GM19324 (cell line): ENCODE measurements around the gene F10.

Experiments used
- ATAC-seq: cut with Tn5 transposase; IDR thresholded peaks from one replicate; pipeline ENCODE4 v1.9.1; 2021; ENCODE audit warnings: mild to moderate bottlenecking, moderate library complexity; ENCODE audit not compliant: unreplicated experiment, low FRiP score

F10 gene

DNA sequence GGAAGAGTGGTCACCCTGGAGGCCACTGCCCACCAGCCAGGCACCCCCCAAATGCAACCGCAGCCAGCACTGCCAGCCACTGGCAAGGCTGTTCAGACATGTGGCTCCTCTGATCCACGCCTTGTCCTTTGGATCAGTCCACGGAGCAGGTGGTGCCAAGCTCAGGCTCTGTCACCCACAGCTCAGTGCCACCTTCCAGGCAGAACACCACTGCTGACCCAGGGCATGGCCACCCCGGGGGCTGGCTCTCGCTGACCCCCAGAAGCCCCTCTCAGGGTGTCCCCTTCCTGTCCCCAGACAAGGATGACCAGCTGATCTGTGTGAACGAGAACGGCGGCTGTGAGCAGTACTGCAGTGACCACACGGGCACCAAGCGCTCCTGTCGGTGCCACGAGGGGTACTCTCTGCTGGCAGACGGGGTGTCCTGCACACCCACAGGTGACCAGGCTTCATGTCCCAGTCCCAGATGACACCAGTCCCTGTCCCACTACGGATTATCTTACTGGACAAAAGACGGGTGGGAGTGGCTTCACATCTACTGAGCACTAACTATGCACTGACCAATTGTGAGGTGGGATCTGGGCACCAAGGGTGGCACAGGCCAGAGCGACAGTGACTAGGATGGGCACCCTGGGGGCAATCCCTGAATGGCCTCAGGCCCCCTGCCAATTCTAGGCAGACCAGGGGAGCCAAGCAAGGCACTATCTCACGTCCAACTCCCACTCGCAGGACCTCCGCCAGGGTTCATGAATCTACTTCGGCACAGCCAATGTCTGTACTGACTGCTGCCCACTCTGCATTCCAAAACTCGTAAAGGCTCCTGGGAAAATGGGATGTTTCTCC is 7.0 kb upstream of the F10 start:
- ATAC-seq, result no peak

- no peak for ATAC-seq
Observed at GRCh38 chr13:113116206-113116800, 6.3 kb upstream of the F10 start.

DNA sequence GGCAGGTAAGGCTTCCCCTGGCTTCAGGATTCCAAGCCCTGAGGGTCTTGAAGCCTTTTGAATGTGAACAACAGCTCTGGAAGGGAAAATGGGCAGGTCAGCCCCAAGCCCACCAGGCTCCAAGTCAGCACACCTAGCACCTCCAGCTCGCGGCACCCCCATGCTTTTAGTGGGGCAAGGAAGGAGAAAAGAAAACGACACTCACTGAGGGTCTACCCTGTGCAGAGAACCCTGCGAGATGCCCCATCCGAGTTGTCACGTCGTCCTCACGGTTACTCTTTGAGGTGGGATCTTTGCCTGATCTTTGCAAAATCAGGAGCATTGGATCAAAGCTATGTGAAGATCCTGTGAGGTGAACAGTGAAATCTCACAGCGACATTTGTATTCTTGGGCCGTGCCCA is 5.7 kb upstream of the F10 start:
- ATAC-seq, result no peak

GRCh38 chr13:113117335-113117872 is 5.2 kb upstream of the F10 start:
- no peak for ATAC-seq

DNA sequence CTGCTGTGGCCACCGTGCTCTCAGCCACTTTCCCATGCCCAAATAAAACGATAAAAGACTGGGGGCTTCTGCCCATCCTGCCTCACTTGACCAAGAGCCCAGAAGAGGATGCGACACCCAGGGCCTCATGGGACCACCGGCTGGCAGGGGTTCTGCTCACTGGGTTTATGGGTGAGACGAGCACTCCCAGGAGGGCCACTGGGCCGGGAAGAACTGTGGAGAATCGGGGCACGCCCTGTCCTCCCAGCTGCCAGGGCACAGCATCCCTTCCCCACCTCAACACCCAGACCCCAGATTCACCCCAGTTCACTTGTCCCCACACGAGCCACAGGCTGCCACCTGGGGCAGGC is 4.7 kb upstream of the F10 start:
- no peak for ATAC-seq

DNA sequence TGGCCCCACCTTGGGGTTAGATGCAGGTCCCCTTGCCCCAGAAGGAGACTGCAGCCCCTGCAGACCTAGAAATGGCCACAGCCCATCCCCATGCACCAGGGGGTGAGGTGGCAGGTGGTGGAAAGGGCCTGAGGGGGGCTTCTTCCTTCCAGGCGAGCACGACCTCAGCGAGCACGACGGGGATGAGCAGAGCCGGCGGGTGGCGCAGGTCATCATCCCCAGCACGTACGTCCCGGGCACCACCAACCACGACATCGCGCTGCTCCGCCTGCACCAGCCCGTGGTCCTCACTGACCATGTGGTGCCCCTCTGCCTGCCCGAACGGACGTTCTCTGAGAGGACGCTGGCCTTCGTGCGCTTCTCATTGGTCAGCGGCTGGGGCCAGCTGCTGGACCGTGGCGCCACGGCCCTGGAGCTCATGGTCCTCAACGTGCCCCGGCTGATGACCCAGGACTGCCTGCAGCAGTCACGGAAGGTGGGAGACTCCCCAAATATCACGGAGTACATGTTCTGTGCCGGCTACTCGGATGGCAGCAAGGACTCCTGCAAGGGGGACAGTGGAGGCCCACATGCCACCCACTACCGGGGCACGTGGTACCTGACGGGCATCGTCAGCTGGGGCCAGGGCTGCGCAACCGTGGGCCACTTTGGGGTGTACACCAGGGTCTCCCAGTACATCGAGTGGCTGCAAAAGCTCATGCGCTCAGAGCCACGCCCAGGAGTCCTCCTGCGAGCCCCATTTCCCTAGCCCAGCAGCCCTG is 4.2 kb upstream of the F10 start:
- no peak for ATAC-seq

DNA sequence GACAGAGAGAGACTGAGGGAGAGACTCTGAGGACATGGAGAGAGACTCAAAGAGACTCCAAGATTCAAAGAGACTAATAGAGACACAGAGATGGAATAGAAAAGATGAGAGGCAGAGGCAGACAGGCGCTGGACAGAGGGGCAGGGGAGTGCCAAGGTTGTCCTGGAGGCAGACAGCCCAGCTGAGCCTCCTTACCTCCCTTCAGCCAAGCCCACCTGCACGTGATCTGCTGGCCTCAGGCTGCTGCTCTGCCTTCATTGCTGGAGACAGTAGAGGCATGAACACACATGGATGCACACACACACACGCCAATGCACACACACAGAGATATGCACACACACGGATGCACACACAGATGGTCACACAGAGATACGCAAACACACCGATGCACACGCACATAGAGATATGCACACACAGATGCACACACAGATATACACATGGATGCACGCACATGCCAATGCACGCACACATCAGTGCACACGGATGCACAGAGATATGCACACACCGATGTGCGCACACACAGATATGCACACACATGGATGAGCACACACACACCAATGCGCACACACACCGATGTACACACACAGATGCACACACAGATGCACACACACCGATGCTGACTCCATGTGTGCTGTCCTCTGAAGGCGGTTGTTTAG is 3.3 kb upstream of the F10 start:
- no peak for ATAC-seq

DNA sequence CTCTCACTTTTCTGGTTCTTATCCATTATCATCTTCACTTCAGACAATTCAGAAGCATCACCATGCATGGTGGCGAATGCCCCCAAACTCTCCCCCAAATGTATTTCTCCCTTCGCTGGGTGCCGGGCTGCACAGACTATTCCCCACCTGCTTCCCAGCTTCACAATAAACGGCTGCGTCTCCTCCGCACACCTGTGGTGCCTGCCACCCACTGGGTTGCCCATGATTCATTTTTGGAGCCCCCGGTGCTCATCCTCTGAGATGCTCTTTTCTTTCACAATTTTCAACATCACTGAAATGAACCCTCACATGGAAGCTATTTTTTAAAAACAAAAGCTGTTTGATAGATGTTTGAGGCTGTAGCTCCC is 2.8 kb upstream of the F10 start:
- no peak for ATAC-seq

DNA sequence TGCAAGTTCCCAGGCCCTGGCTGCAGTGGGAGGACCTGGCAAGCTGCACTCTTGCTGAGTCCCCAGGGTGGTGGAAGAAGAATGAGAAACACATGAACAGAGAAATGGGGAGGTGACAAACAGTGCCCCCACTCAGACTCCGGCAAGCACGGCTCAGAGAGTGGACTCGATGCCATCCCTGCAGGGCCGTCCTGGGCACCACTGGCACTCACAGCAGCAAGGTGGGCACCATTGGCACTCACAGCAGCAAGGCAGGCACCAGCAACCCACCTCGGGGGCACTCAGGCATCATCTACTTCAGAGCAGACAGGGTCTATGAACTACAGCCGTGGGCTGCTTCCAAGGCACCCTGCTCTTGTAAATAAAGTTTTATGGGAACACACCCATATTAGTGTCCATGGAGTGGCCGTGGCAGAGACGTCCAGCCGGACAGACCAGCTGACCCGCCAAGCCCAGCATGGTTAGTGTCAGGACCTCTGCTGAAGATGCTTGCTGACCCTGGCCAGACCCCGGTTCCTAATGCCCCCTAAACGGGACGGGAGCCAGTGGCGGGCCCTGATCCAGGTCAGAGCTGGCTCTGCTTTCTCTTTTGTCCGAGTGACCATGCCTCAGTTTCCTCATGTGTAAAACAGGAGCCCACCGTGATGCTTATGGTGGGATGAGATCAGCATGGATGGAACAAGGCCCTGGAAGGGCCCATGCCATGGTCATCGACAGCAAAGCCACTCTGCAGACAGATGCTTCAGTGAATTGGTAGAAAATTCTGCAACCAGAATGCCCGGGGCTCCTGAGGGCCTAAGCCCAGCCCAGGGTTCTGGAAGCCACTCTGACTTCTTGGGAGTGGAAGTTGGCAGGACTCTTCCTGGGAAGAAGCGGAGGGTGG is 2.1 kb upstream of the F10 start:
- no peak for ATAC-seq

DNA sequence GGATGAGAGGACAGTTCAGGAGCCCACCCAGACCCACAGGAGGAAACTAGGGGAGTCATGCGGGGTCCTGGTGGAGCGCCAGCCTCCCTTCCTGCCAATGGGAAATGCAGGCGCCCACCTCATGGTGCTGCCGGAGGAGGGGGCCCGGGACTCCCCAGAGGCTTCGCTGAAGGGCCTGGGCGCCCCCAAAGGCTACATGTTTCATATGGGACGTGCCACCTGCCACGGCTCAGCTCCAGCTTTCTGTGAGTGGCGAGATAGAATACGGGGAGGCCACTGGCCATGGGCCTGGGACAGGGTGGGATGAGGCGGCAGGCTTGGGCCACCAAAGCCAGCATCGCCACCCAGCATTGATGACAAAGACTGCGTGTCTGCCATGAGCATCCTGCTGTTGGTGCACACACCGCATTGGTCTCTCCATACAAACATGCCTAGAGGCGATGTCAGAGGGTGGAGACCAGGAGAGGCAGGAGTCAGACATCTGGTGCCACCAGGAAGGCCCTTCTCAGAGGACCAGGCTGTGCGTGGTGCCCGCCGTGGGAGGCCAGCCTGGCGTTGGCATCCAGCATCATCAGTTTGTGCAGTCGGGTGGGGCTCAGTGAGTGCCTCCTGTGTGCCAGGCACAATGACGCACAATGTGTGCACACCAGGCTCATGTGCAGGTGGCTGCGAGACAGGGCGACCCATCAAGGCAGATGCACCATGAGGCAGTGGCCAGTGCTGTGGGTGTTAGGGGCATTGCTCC is 1.2 kb upstream of the F10 start:
- no peak for ATAC-seq

DNA sequence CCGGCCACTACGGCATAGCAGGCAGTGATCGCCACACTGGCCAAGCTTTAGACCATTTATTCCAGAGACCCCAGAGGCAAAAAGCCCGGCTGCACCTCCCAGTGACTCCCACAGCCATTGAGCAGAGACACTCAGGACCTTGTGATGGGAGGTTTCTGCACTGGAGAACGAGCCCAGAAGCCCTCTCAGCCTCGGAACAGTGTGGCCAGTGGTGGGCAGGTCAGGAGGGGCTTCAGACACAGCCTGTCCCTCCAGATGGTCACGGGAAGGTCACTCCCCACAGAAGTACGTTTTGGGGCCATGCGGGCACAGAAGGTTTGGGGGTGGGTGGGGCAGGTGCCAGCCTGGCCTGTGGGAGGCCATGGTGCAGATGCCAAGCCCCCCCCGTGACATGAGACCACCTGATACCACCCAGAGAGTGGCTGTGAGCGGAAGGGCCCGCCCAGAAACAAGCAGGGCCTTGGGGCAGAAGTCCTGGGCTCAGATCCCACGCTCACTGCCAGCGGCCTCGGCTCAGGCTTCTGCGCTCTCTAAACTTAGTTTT is 599 bp upstream of the F10 start:
- ATAC-seq, result no peak

DNA sequence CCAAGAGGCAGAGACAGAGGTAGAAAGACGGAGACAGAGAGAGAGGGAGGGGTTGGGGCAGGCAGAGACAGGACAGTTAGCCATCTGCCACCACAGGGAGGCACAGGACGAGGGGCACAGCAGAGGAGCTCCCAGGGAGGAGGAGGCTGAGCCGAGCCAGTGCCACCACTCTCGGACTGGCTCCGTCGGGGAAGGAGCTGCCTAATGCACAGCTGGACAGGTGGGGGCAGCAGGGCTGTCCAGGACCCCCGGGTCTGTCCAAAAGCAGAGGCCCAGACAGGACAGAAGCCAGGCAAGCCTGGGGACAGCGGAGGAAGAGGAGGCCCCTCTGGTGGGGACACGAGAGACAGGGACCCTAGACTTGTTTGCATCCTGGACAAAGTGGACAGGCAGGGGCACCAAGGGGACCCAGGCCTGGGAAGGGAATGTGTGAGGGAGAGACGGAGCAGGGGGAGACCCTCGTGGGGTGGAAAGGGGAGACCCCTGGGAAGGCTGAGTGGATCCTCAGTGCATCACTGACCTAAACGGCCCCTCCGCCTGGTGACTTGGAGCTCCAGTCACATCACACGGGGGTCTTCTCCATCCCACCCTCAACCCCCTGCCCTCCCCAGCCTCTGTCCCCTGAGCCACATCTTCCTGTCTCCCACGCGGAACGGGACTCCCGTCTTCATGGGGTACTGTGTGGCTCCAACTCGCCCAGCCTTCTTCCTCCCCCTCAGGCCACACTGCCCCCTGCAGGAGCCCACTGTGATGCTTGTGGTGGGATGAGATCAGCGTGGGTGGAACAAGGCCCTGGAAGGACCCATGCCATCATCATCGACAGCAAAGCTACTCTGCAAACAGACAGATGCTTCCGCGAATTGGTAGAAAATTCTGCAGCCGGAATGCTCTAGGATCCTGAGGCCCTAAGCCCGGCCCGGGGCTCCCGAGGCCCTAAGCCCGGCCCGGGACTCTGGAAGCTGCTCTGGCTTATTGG is 915 bp downstream of the F10 start:
- ATAC-seq, result no peak

DNA sequence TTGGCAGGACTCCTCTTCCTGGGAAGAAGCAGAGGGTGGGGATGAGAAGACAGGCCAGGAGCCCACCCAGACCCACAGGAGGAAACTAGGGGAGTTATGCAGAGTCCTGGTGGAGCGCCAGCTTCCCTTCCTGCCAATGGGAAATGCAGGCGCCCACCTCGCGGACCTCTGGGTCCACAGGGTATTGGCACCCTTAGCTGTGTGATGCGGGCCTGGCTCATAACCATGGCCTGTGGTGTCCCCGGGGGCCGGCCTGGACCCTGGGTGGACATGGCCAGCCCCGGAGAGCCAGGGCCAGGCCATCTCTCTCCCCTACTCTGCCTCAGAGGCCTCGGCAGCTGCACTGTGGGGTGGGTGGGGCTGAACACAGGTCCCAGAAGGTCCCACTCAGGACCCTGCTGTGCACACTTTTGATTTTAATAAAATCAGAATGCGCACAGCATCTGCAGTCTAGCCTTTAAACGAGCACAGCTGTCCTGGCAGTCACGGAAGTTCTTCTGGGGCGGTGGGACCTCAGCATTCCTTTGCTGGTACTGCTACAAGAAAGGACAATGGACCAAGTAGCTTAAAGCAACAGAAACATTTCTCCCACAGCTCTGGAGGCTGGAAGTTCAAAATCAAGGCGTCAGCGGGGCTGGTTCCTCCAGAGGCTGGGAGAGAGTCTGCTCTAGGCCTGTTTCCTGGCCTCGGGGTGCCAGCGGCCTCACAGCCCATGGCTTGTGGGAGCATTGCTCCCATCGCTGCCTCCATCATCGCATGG is 1.8 kb downstream of the F10 start:
- no peak for ATAC-seq

DNA sequence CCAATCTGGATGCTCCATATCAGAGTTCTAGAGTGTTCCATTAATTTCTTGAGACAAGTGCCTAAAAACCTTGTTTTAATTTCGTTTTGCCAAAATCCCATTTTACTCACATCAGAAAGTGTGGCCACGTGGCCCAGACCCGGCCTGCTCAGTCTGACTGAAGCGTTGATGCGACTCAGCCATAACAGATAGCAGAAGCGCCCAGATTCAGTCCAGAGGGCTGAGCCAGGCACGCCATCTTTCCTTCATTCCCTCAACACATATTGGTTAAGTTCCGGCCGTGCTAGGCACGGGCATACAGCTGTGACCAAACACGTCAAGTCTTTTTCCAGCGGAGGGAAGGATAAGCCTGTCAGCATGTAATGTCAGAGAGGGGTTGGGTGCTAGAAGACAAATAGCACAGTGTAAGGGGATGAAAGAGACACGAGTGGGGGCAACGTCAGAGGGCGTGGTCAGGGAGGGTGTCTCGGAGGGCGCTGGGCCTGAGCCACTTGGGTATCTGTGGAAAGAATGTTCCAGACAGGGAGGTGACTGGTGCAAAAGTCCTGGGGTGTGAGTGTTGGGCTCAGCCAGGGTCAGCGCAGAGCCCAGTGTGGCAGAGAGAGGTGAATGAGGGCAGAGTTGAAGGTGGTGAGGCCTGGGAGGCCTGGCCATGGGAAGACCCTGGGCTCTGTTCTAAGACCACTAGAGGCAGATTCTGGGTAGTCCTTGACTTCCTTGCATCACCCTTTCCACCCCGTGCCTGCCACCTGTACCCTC is 3.1 kb downstream of the F10 start:
- no peak for ATAC-seq

- no peak for ATAC-seq
Observed at GRCh38 chr13:113126265-113127150, 3.9 kb downstream of the F10 start.
